Right lobe of liver (tissue), 4 donors: ENCODE data around the gene ZFX.

Experiments
- POLR2A ChIP-seq: fragments of 450-650 bp; IDR thresholded peaks from one replicate; pipeline ENCODE4 v1.6.1; 2017; ENCODE audit warnings: antibody characterized with exemption, mild to moderate bottlenecking
- TF ChIP-seq, protein P1 (sequence below), 4 donors: fragments of 200-600 bp in 3 of 4; fragments of 450-650 bp in 1 of 4; IDR thresholded peaks; one replicate each; pipeline versions ENCODE4 v1.5.1 to v1.8.0; 2016 to 2022; ENCODE audit warnings: antibody characterized with exemption in 4 of 4, mild to moderate bottlenecking in 2 of 4
- donor health status: DM: no; HTN: no; CAD: no.
- donor health status: DM: no; HTN: no; CAD: no.
- donor health status: DM: no; HTN: yes; CAD: no.

DNA sequence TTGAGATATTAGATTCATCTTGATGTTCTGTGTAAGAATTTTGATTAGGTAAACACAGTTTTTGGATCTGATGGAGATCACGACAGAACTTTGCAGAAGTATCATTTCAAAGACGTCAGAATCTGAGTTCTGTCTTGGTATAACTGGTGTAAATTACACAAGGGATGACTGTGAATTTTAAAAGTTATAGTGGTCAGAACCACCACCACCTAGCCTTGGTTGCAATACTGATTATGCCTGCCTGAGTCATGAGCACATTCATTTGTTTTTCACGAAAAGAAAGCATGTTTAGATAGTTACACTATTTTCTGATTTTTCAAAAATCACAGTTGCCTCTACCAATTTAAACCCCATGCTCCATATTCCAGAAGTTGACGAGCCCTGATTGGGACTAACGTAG is 54.8 kb downstream of the ZFX start:
- TF ChIP-seq, protein P1, sequence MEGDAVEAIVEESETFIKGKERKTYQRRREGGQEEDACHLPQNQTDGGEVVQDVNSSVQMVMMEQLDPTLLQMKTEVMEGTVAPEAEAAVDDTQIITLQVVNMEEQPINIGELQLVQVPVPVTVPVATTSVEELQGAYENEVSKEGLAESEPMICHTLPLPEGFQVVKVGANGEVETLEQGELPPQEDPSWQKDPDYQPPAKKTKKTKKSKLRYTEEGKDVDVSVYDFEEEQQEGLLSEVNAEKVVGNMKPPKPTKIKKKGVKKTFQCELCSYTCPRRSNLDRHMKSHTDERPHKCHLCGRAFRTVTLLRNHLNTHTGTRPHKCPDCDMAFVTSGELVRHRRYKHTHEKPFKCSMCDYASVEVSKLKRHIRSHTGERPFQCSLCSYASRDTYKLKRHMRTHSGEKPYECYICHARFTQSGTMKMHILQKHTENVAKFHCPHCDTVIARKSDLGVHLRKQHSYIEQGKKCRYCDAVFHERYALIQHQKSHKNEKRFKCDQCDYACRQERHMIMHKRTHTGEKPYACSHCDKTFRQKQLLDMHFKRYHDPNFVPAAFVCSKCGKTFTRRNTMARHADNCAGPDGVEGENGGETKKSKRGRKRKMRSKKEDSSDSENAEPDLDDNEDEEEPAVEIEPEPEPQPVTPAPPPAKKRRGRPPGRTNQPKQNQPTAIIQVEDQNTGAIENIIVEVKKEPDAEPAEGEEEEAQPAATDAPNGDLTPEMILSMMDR (IDR thresholded peaks at IDR 0.05): no peak
- no peak for TF ChIP-seq POLR2A
